MG63 (cell line): ENCODE results near the gene FIGN. TPM values are rescaled to one million over a fixed set of nuclear protein-coding genes. Genes with fewer than 3 reads are reported as not detected.

Experiments
- DNase-seq: peaks from one replicate; pipeline ENCODE4 v3.0.0-alpha.2; 2020
- H3K27me3 ChIP-seq: fragments of 250-450 bp; sonication (Bioruptor Pico); 2 replicates; pipeline ENCODE4 v1.5.1; 2020; ENCODE audit warnings: mild to moderate bottlenecking, moderate library complexity
- H3K36me3 ChIP-seq: fragments of 250-450 bp; sonication (Bioruptor Pico); 2 replicates; pipeline ENCODE4 v1.5.1; 2020; ENCODE audit warnings: mild to moderate bottlenecking, moderate library complexity
- H3K4me3 ChIP-seq: fragments of 250-450 bp; sonication (Bioruptor Pico); 2 replicates; pipeline ENCODE4 v1.5.1; 2020; ENCODE audit warnings: mild to moderate bottlenecking, moderate library complexity
- H3K9me3 ChIP-seq: fragments of 250-450 bp; sonication (Bioruptor Pico); 2 replicates; pipeline ENCODE4 v1.5.1; 2020; ENCODE audit warnings: mild to moderate bottlenecking, moderate library complexity
- total RNA-seq: library from RNA; depleted of rRNA; stranded (reverse); fragments of >200 nt; shearing (Covaris generic); gene quantifications from 2 replicates; pipeline ENCODE4 v1.2.3, GENCODE V29; 2014; ENCODE audit warnings: low replicate concordance

Gene FIGN
- total RNA-seq, 1 experiment from 2014 or later, result 0.16 TPM

DNA sequence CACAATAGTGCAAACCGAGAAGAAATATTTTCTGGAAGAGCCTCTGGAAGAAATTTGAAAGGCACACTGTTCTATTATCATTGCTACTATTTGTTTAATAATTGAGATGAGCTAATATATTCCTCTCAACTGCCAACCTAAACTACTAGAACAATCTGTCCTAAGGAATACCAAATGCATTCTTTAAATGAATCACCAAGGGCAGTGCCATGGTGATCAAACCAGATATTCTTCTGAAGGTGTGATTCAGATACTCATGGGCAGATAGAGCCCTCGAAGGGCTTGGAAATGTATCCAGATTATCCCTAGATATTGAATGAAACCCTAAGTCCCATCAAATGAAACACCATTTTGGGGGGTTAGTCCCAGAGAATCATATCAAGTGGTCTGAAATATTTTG lies 76.6 kb downstream of the FIGN start:
- Histone ChIP-seq H3K27me3 (no peaks in the 10 kb centered on the region), H3K9me3 (no peaks in the 10 kb centered on the region), H3K4me3 (no peak overlapping the region), H3K36me3 (no peaks in the 10 kb centered on the region)
- peak; percentile 1 for DNase-seq

DNA sequence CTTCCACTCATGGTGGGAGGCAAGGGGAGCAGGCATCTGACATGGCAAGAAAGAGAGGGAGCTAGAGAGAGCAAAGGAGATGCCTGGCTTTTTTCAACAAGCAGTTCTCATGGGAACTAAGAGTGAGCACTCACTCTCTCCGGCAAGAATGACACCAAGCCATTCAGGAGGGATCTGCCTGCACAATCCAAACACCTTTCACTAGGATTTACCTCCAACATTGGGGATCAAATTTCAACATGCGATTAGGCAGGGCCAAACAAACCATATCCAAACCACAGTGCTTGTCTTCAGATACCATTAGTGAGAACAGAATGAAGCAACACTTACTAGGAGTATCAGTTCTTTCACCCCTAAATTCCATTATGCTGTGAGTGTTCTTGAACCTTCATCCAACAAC lies 77.3 kb downstream of the FIGN start:
- Histone ChIP-seq H3K9me3 (no peaks in the 10 kb centered on the region), H3K27me3 (no peaks in the 10 kb centered on the region), H3K36me3 (no peaks in the 10 kb centered on the region), H3K4me3 (no peak overlapping the region)
- DNase-seq, result no peak

- no peak overlapping the region for H3K4me3 ChIP-seq
- DNase-seq, result peak; percentile 1
Measured at GRCh38 chr2:163657281-163657656, 78.5 kb downstream of the FIGN start.

DNA sequence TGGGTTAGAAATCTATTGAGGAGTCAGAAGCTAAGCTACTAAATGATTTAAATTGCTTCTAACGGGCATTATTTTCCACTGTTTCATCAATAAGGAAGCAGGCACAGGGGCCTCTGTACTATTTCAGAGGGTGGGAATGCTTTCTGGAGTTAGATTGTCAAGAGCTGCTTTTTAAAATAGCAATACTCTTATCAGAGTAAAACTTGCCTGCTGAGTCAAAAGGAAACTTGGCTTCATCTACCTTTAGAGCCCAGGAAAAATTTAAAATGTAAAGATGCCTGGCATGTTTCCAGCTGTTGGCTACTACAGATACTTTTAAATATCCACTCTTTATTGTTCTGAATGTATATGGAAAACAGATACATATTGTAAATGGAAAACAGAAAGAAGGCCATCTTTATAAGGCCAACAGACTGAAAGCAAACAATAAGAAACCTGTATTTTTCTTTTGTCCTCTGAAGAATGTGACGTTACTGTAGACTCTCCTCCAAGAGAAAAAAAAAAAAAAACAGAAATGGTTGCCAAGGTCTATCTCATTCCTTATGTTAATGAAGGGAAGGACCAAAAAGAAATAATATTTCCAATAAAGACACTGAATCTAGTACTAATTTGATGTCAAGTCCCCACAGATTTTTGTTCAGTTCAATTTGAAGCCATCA lies 79.1 kb downstream of the FIGN start:
- no peak overlapping the region for H3K4me3 ChIP-seq
- H3K27me3 ChIP-seq, result no peaks in the 10 kb centered on the region
- no peaks in the 10 kb centered on the region for H3K9me3 ChIP-seq
- no peak for DNase-seq
- no peaks in the 10 kb centered on the region for H3K36me3 ChIP-seq

More at GRCh38 chr2:163657281-163657656, 78.5 kb downstream of the FIGN start:
- Histone ChIP-seq H3K36me3 (no peaks in the 10 kb centered on the region), H3K27me3 (no peaks in the 10 kb centered on the region), H3K9me3 (no peaks in the 10 kb centered on the region)

- Histone ChIP-seq H3K9me3 (no peaks in the 10 kb centered on the region), H3K4me3 (no peak overlapping the region), H3K27me3 (no peaks in the 10 kb centered on the region), H3K36me3 (no peaks in the 10 kb centered on the region)
- DNase-seq, result no peak
Measured at GRCh38 chr2:163655667-163656066, 80.1 kb downstream of the FIGN start.

DNA sequence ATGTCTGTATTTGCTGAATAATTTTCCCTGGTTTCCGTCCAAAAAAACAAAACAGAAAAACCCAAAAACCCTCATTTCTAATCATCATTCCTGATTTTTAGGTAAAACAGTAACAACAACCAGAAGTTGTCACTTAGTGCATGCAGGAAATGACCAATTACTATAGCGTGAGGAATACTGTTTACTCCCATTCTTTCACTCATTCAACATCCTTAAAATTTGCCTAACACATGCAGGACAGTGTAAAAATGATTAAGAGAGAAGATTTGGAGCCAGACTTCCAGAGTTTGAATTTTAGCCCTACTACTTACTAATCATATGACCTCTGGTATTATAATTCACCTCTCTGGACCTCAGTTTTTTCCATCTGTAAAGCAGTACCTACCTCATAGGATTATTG lies 83.1 kb downstream of the FIGN start:
- no peaks in the 10 kb centered on the region for H3K36me3 ChIP-seq
- DNase-seq, result no peak

GRCh38 chr2:163649080-163649479 lies 86.7 kb downstream of the FIGN start:
- H3K36me3 ChIP-seq, result no peaks in the 10 kb centered on the region
- no peaks in the 10 kb centered on the region for H3K9me3 ChIP-seq
- H3K27me3 ChIP-seq, result no peaks in the 10 kb centered on the region
- H3K4me3 ChIP-seq, result no peak overlapping the region
- no peak for DNase-seq

More for the DNA sequence above, 83.1 kb downstream of the FIGN start:
- Histone ChIP-seq H3K4me3 (no peak overlapping the region), H3K27me3 (no peaks in the 10 kb centered on the region), H3K9me3 (no peaks in the 10 kb centered on the region)

DNA sequence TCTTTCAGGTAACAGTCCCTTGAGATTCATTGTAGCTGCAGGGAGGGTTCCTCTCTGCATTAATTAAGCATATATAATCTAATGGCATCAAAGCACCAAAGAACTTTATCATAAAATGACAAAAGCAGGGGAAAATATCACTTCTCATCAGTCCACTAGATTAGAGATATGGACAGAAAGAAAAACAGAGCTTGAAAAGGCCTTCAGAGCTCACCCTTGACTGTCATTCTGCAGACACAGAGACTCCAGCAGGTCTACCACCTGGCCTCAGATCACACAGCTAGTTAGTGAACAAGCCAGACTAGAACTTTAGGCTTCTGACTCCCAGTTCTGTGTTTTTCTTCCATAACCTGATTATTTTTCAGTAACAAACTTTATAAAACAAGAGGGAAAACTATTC lies 88.5 kb downstream of the FIGN start:
- no peak for DNase-seq
- Histone ChIP-seq H3K27me3 (no peaks in the 10 kb centered on the region), H3K36me3 (no peaks in the 10 kb centered on the region)

DNA sequence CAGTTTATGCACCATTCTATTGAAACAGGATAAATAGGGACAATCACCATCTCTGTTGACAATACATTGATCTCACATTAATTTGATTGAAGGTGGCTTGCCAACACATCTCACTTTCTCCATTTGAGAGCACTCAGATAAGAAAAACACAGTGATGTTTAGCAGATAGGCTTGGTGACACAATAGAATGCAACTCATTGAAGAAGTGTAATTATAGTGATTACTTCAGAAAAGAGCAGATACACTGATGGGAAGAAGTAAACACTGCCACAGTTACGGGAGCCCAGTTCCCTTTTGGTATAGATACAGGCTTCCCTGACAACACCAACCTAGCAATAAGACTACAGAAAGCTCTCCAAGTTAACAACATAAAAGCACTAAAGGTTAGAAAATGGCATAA lies 89.1 kb downstream of the FIGN start:
- no peak for DNase-seq
- Histone ChIP-seq H3K4me3 (no peak overlapping the region), H3K36me3 (no peaks in the 10 kb centered on the region), H3K27me3 (no peaks in the 10 kb centered on the region), H3K9me3 (no peaks in the 10 kb centered on the region)

More for the DNA sequence above, 88.5 kb downstream of the FIGN start:
- Histone ChIP-seq H3K4me3 (no peak overlapping the region), H3K9me3 (no peaks in the 10 kb centered on the region)

GRCh38 chr2:163644238-163644637 lies 91.6 kb downstream of the FIGN start:
- no peaks in the 10 kb centered on the region for H3K27me3 ChIP-seq
- no peak for DNase-seq
- H3K4me3 ChIP-seq, result no peak overlapping the region
- H3K9me3 ChIP-seq, result no peaks in the 10 kb centered on the region
- no peaks in the 10 kb centered on the region for H3K36me3 ChIP-seq

DNA sequence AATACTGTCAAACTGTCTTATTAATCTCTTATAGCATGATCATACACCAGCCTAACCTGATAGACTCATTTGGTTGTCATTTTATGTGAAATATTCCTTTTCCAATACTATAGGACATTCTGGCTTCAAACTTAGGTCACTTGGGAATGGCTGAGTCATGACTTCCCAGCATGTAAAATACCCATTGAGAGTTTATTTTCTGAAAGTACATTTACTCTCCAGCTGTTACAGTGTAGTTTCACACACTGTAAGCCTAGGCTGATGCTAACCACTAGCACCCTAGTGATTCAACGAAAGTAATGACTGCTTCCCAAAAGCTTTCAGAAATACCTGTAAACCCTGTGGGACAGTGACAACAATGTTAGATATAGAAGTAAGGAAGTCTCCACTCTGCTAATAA lies 93.8 kb downstream of the FIGN start:
- H3K4me3 ChIP-seq, result no peak overlapping the region
- no peaks in the 10 kb centered on the region for H3K27me3 ChIP-seq
- H3K9me3 ChIP-seq, result no peaks in the 10 kb centered on the region
- no peaks in the 10 kb centered on the region for H3K36me3 ChIP-seq
- DNase-seq, result no peak

DNA sequence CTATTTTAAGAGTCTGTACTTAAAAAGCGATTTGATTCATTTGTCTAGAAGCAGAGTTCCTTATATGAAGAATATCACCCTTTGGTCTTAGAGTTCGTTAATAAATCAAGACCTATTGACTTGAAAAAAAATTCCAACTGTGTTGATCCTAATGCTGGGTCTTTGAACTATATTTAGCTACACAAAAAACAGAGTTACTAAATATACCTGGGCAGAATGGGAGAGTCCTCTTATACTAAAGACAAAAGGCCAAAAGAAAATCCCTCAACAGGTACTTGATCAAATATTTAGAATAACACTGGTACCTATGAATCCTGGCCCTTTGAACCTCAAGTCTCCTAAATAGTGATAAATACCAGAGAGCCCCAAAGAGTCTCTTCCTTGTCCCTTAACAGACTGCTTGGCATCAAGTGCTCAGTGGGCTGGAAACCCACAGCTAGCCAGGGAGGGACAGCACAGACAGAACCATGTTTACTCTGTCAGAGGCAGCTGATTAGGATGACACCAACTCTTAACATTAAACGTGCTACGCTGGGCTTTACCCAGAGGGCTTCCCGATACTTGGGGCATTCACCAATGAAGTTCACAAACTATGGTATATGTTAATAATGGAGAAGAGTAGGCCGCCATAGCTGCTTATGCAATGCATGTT lies 95.1 kb downstream of the FIGN start:
- H3K36me3 ChIP-seq, result no peaks in the 10 kb centered on the region
- no peak for DNase-seq
- H3K27me3 ChIP-seq, result no peaks in the 10 kb centered on the region
- H3K9me3 ChIP-seq, result no peaks in the 10 kb centered on the region
- H3K4me3 ChIP-seq, result no peak overlapping the region

DNA sequence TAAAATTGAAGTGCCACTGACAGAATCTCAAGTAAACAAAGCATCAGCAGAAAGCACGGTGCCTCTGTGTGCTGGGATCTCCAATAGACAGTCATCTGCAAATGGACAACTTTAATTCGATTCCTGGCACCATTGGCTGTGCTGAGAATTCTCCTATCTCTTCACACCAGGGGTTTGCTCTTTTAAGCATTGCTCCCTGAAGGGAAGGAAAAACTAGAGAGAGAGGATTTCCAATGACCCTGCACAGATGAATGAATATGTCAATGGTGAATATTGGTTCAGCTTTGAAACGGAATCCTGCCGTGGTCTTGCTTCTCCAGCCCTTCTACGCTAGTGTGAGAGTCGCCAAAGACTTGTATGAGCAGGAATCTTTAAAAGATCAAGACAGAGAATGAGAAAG lies 97.9 kb downstream of the FIGN start:
- H3K9me3 ChIP-seq, result no peaks in the 10 kb centered on the region
- H3K4me3 ChIP-seq, result no peak overlapping the region
- no peak for DNase-seq
- H3K36me3 ChIP-seq, result no peaks in the 10 kb centered on the region
- no peaks in the 10 kb centered on the region for H3K27me3 ChIP-seq

- no peak overlapping the region for H3K4me3 ChIP-seq
- no peaks in the 10 kb centered on the region for H3K27me3 ChIP-seq
- DNase-seq, result no peak
- H3K9me3 ChIP-seq, result no peaks in the 10 kb centered on the region
- H3K36me3 ChIP-seq, result no peaks in the 10 kb centered on the region
Measured at GRCh38 chr2:163633291-163633690, 102.5 kb downstream of the FIGN start.

DNA sequence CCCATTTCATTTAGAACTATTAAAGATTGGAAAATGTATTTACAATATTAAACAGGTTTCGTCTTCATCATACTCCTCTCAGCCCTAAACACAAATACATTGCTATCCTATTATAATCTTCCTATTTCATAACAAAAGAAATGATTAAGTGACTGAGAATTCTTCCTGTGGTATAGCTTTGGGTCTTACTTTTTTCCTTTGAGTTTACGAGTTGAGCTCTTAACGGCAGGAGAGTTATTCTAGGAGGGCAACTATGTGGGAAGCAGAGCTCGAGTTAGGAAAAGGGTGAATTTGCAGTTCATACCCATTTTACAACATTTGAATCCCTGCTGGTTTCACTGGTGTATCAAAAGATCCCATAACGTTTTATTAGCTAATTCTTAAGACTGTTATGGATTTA lies 105.0 kb downstream of the FIGN start:
- no peak for DNase-seq
- H3K4me3 ChIP-seq, result no peak overlapping the region
- H3K27me3 ChIP-seq, result no peaks in the 10 kb centered on the region
- no peaks in the 10 kb centered on the region for H3K36me3 ChIP-seq
- H3K9me3 ChIP-seq, result no peaks in the 10 kb centered on the region

DNA sequence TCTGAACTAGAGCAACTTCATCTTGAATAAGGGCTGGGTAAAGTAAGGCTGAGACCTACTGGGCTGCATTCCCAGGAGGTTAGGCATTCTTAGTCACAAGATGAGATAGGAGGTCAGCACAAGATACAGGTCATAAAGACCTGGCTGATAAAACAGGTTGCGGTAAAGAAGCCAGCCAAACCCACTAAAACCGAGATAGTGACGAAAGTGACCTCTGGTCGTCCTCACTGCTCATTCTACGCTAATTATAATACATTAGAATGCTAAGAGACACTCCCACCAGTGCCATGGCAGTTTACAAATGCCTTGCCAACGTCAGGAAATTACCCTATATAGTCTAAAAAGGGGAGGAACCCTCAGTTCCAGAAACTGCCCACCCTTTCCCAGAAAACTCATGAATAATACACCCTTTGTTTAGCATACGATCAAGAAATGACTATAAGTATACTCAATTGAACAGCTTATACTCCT lies 109.1 kb downstream of the FIGN start:
- peak; percentile 3 for DNase-seq
- Histone ChIP-seq H3K9me3 (no peaks in the 10 kb centered on the region), H3K27me3 (no peaks in the 10 kb centered on the region), H3K36me3 (no peaks in the 10 kb centered on the region), H3K4me3 (no peak overlapping the region)

DNA sequence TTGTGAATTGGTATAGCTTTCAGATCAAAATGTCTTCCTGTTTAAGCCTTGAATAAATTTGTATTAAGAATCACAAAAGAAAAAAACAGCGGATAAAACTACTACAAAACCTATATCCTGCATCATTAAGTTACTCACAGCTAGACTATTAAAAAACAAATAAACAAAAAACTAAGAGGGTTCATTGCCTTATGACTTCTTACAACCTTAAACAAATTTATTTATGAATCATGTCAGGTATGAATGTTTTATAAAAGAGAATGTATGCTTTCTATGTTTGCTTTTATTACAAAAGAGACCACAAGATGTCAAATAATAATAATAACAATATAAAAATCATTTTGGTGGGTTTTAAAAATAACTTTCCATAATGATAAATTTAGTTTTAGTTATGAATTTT lies 109.6 kb downstream of the FIGN start:
- H3K27me3 ChIP-seq, result no peaks in the 10 kb centered on the region
- no peak overlapping the region for H3K4me3 ChIP-seq
- H3K36me3 ChIP-seq, result no peaks in the 10 kb centered on the region
- H3K9me3 ChIP-seq, result no peaks in the 10 kb centered on the region
- no peak for DNase-seq

DNA sequence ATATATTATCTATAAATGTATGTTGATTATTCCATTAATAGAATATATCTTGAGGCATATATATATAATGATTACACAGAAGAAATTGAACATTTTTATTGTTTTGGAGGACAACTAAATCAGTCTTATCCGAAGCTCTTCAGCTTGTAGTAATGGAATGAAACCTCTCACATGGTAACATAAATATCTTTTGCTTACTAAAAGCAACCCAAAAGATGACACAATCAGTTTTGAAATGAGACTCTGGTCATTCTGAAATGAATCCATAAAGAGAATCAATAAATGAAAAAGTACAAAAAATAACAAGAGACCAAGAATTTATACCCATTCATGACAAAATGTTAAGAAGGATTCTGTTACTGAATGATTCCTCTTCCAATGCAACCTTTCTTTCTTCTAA lies 110.2 kb downstream of the FIGN start:
- H3K36me3 ChIP-seq, result no peaks in the 10 kb centered on the region
- no peaks in the 10 kb centered on the region for H3K9me3 ChIP-seq
- no peak overlapping the region for H3K4me3 ChIP-seq
- DNase-seq, result no peak
- H3K27me3 ChIP-seq, result no peaks in the 10 kb centered on the region
